Gastroesophageal sphincter (tissue), 3 donors: ENCODE results near the gene ZNF385A.

Experiments
- CTCF ChIP-seq, 4 experiments: fragments of 200-600 bp in 2 of 4; fragments of 450-650 bp in 2 of 4; sonication (generic) in 1 of 4; IDR thresholded peaks; one replicate each; pipeline ENCODE4 v1.5.1; 2017 to 2019; ENCODE audit warnings: antibody characterized with exemption in 4 of 4, mild to moderate bottlenecking in 2 of 4, moderate library complexity in 2 of 4
- EP300 ChIP-seq: sonication (generic); formaldehyde crosslinking; IDR thresholded peaks from one replicate; pipeline ENCODE4 v1.6.1; 2017; ENCODE audit warnings: antibody characterized with exemption, mild to moderate bottlenecking
- POLR2A ChIP-seq, 2 donors: fragments of 450-650 bp; IDR thresholded peaks; one replicate each; pipeline ENCODE4 v1.6.1; 2017; ENCODE audit warnings: antibody characterized with exemption in 2 of 2, mild to moderate bottlenecking in 2 of 2, moderate library complexity in 1 of 2
- POLR2AphosphoS5 ChIP-seq: sonication (generic); formaldehyde crosslinking; IDR thresholded peaks from one replicate; pipeline ENCODE4 v1.6.1; 2017; ENCODE audit warnings: antibody characterized with exemption

GRCh38 chr12:54381136-54381535 is 3.4 kb downstream of the ZNF385A start:
- TF ChIP-seq POLR2A (IDR thresholded peaks at IDR 0.05): no peak
- TF ChIP-seq EP300: no peak
- TF ChIP-seq CTCF (IDR thresholded peaks at IDR 0.05): no peak
- no peak for TF ChIP-seq POLR2AphosphoS5
